CD14-positive monocyte (primary cell): Measurements from ENCODE around the gene AGFG2. TPM values are rescaled to one million over a fixed set of nuclear protein-coding genes. Genes with fewer than 3 reads are reported as not detected.
"Not testable (repeated sequence)": the region's sequence is repeated elsewhere in the genome, so short reads cannot be mapped to it uniquely, and the experiment has no call there.

Experiments
- DNase-seq, 3 donors: peaks; one replicate each; pipeline ENCODE4 v3.0.0-alpha.2; 2011 to 2022
- H2AFZ ChIP-seq: 2 replicates; pipeline ENCODE4 v1.6.0; 2012; ENCODE audit warnings: mild to moderate bottlenecking, low read depth, low read length, inconsistent platforms; ENCODE audit not compliant: insufficient read depth, poor library complexity, severe bottlenecking
- H3K27ac ChIP-seq, 2 donors: 1 replicate in 1 of 2; 2 replicates in 1 of 2; pipeline ENCODE4 v1.5.1; 2012 to 2013; ENCODE audit warnings: low read length in 2 of 2, control low read depth in 1 of 2, inconsistent platforms in 1 of 2, low read depth in 1 of 2, mild to moderate bottlenecking in 1 of 2
- H3K27me3 ChIP-seq, 2 donors: one replicate each; pipeline versions ENCODE4 v1.6.0 to v1.6.1; 2011 to 2013; ENCODE audit warnings: low read length in 2 of 2; ENCODE audit not compliant: control insufficient read depth in 2 of 2, insufficient read depth in 2 of 2
- H3K36me3 ChIP-seq, 2 donors: replicated peaks in 1 of 2; 1 replicate in 1 of 2; 2 replicates in 1 of 2; pipeline versions ENCODE4 v1.5.1 to v1.6.1; 2012 to 2013; ENCODE audit warnings: low read length in 2 of 2, control low read depth in 1 of 2, inconsistent platforms in 1 of 2, mild to moderate bottlenecking in 1 of 2; ENCODE audit not compliant: insufficient read depth in 2 of 2, control insufficient read depth in 1 of 2
- H3K4me1 ChIP-seq, 2 donors: 1 replicate in 1 of 2; 2 replicates in 1 of 2; pipeline versions ENCODE4 v1.5.1 to v1.6.1; 2012 to 2013; ENCODE audit warnings: low read length in 2 of 2, control low read depth in 1 of 2, inconsistent platforms in 1 of 2, mild to moderate bottlenecking in 1 of 2, moderate library complexity in 1 of 2; ENCODE audit not compliant: insufficient read depth in 2 of 2, control insufficient read depth in 1 of 2
- H3K4me2 ChIP-seq: replicated peaks from 2 replicates; pipeline ENCODE3; 2012; ENCODE audit warnings: low read length, moderate library complexity, mild to moderate bottlenecking; ENCODE audit not compliant: poor library complexity, severe bottlenecking; ENCODE audit errors: extremely low read depth
- H3K4me3 ChIP-seq, 3 experiments: fragments of 200-600 bp in 1 of 3; sonication (generic) in 1 of 3; replicated peaks in 1 of 3; 1 replicate in 2 of 3; 2 replicates in 1 of 3; pipeline ENCODE4 v1.5.1; 2011 to 2013; ENCODE audit warnings: low read length in 3 of 3, mild to moderate bottlenecking in 3 of 3, control low read depth in 2 of 3, low read depth in 2 of 3, inconsistent platforms in 1 of 3, moderate library complexity in 1 of 3
- H3K79me2 ChIP-seq: 2 replicates; pipeline ENCODE4 v1.6.0; 2012; ENCODE audit warnings: mild to moderate bottlenecking, control low read depth, inconsistent platforms, low read length, moderate library complexity; ENCODE audit not compliant: insufficient read depth
- H3K9ac ChIP-seq: 2 replicates; pipeline ENCODE4 v1.6.0; 2017; ENCODE audit warnings: low read length, mild to moderate bottlenecking; ENCODE audit not compliant: insufficient read depth, poor library complexity, severe bottlenecking
- H3K9me3 ChIP-seq, 2 donors: replicated peaks in 1 of 2; 1 replicate in 1 of 2; 2 replicates in 1 of 2; pipeline versions ENCODE4 v1.5.1 to v1.6.1; 2012 to 2013; ENCODE audit warnings: low read length in 2 of 2, control low read depth in 1 of 2; ENCODE audit not compliant: control insufficient read depth in 1 of 2, insufficient read depth in 1 of 2
- H4K20me1 ChIP-seq: 2 replicates; pipeline ENCODE4 v1.6.0; 2012; ENCODE audit warnings: mild to moderate bottlenecking, low read length, control low read depth, moderate library complexity; ENCODE audit not compliant: insufficient read depth
- H3K27ac Mint-ChIP-seq, 7 donors: one replicate each; pipeline ENCODE4 v1.8.0; 2020; ENCODE audit warnings: mild to moderate bottlenecking in 7 of 7, mixed read lengths in 7 of 7, moderate library complexity in 6 of 7, inconsistent platforms in 2 of 7
- H3K27me3 Mint-ChIP-seq, 3 donors: one replicate each; pipeline ENCODE4 v1.8.0; 2021 to 2022; ENCODE audit warnings: low read depth in 3 of 3, mild to moderate bottlenecking in 3 of 3, mixed read lengths in 3 of 3, moderate library complexity in 3 of 3, inconsistent platforms in 1 of 3
- H3K36me3 Mint-ChIP-seq, 2 donors: one replicate each; pipeline ENCODE4 v1.8.0; 2020; ENCODE audit warnings: mixed read lengths in 2 of 2, inconsistent platforms in 1 of 2, mild to moderate bottlenecking in 1 of 2
- H3K4me1 Mint-ChIP-seq: one replicate; pipeline ENCODE4 v1.8.0; 2020; ENCODE audit warnings: mild to moderate bottlenecking, mixed read lengths
- H3K4me3 Mint-ChIP-seq, 2 donors: one replicate each; pipeline ENCODE4 v1.8.0; 2020; ENCODE audit warnings: mild to moderate bottlenecking in 2 of 2, mixed read lengths in 2 of 2, moderate library complexity in 1 of 2
- H3K9me3 Mint-ChIP-seq, 7 donors: one replicate each; pipeline ENCODE4 v1.8.0; 2020 to 2022; ENCODE audit warnings: mixed read lengths in 7 of 7, mild to moderate bottlenecking in 6 of 7, moderate library complexity in 6 of 7, inconsistent platforms in 2 of 7
- CTCF ChIP-seq: fragments of 200-600 bp; IDR thresholded peaks from one replicate; pipeline ENCODE4 v1.8.0; 2022; ENCODE audit warnings: antibody characterized with exemption, mild to moderate bottlenecking
- WGBS: methylation state at CpG from one replicate; pipeline ENCODE4 v1.1.5; 2013; ENCODE audit warnings: missing lambda C conversion rate; ENCODE audit not compliant: insufficient coverage; 5-methylcytosine and 5-hydroxymethylcytosine counted together
- intact Hi-C, 2 donors: fragments of 100-400 bp; cut with micrococcal nuclease; formaldehyde crosslinking; loops; one replicate each; pipeline versions ENCODE4 v1.15.0 to v1.15.1; 2023
- polyA plus RNA-seq, 3 donors: library from polyadenylated mRNA; depleted of rRNA in 1 of 3; unstranded in 2 of 3; stranded (reverse) in 1 of 3; fragments of 300-500 nt in 2 of 3; fragments of >200 nt in 1 of 3; fragmentation: Illumina TruSeq in 2 of 3; gene quantifications; 1 replicate in 2 of 3; 2 replicates in 1 of 3; pipeline ENCODE4 v1.2.3, GENCODE V29; 2012 to 2021

Gene AGFG2
- polyA plus RNA-seq, 3 donors: 1.3 to 1.8 (median 1.8) TPM

- Histone ChIP-seq H3K4me2 (no peak overlapping the region), H4K20me1 (no peaks in the 10 kb centered on the region), H2AFZ (no peak overlapping the region), H3K79me2 (no peaks in the 10 kb centered on the region), H3K9ac (no peak overlapping the region), H3K27ac (no peak overlapping the region), H3K9me3 (no peaks in the 10 kb centered on the region), H3K4me3 (no peak overlapping the region), H3K27me3 (peaks cover 5 to 26% of the 10 kb centered on the region in 2 donors), H3K4me1 (peaks cover 4 to 13% of the 10 kb centered on the region in 2 donors), H3K36me3 (no peaks in the 10 kb centered on the region)
- Mint-ChIP-seq H3K4me1 (peaks cover 9% of the 10 kb centered on the region), H3K36me3 (peaks cover 0 to 3% of the 10 kb centered on the region in 2 donors), H3K4me3 (no peak overlapping the region), H3K27ac (peak overlapping the region in 1 of 7 donors; percentile 12), H3K9me3 (peaks cover 0 to 4% (median 1%) of the 10 kb centered on the region in 7 donors), H3K27me3 (peaks cover 45 to 60% (median 46%) of the 10 kb centered on the region in 3 donors)
- intact Hi-C loops: no loop called here
- no peak for DNase-seq
- TF ChIP-seq CTCF: no peak
- 90% methylated on average over 2 of the region's 6 CpGs for WGBS
Measured at GRCh38 chr7:100496509-100496908, 42.5 kb upstream of the AGFG2 start.

- WGBS: 67% methylated on average over 1 of the region's 2 CpGs
- intact Hi-C loops, H3K27ac ChIP-seq, H4K20me1 ChIP-seq, DNase-seq, H3K27ac Mint-ChIP-seq, H3K4me2 ChIP-seq, H3K27me3 ChIP-seq, H3K4me1 Mint-ChIP-seq, H2AFZ ChIP-seq, H3K36me3 ChIP-seq, H3K4me1 ChIP-seq, H3K36me3 Mint-ChIP-seq, H3K9ac ChIP-seq, H3K4me3 ChIP-seq, H3K9me3 Mint-ChIP-seq, H3K4me3 Mint-ChIP-seq, H3K79me2 ChIP-seq, H3K9me3 ChIP-seq: not testable (repeated sequence)
- peaks cover 10 to 18% (median 16%) of the 10 kb centered on the region in 3 donors for H3K27me3 Mint-ChIP-seq
Measured at GRCh38 chr7:100500743-100501142, 38.3 kb upstream of the AGFG2 start.

- H3K27ac Mint-ChIP-seq, H3K4me3 ChIP-seq, H3K4me2 ChIP-seq, H3K4me1 Mint-ChIP-seq, H3K4me1 ChIP-seq, H2AFZ ChIP-seq, H3K27me3 ChIP-seq, H3K9me3 Mint-ChIP-seq, DNase-seq, H3K79me2 ChIP-seq, H3K9ac ChIP-seq, H3K36me3 ChIP-seq, H3K4me3 Mint-ChIP-seq, H3K36me3 Mint-ChIP-seq, H3K9me3 ChIP-seq, H4K20me1 ChIP-seq, H3K27ac ChIP-seq, intact Hi-C loops: not testable (repeated sequence)
- H3K27me3 Mint-ChIP-seq: peaks cover 3 to 10% (median 10%) of the 10 kb centered on the region in 3 donors
- WGBS: 94% methylated on average over 3 of the region's 3 CpGs
Measured at GRCh38 chr7:100504031-100504430, 35.0 kb upstream of the AGFG2 start.
